GM21526 (cell line): ENCODE results near the gene TADA1.
"Not testable (repeated sequence)": the region's sequence is repeated elsewhere in the genome, so short reads cannot be mapped to it uniquely, and the experiment has no call there.

Experiments
- ATAC-seq: cut with Tn5 transposase; IDR thresholded peaks from one replicate; pipeline ENCODE4 v1.9.1; 2021; ENCODE audit warnings: moderate library complexity; ENCODE audit not compliant: unreplicated experiment, low FRiP score

Gene TADA1

GRCh38 chr1:166895766-166896165 lies 19.7 kb upstream of the TADA1 start:
- no peak for ATAC-seq

- ATAC-seq = no peak
Measured at GRCh38 chr1:166889776-166890175, 13.7 kb upstream of the TADA1 start.

GRCh38 chr1:166888373-166889111 lies 12.5 kb upstream of the TADA1 start:
- ATAC-seq = no peak

DNA sequence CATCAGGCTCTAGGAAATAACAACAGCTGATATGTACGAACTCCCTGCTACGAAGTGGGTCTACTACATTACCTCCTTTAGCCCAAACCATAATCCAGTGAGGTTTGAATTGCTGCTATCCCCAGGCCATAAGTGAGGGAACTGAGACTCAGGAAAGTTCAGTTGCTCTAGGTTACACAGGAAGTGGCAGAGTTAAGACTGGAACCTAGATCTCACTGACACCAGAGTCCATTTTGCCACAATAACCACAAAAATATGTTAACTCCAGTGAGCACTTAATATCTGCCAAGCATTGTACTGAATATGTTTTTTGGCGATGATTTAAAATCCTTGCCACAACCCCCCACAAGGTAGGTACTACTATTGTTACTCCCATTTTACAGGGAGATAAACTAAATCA lies 8.9 kb upstream of the TADA1 start:
- no peak for ATAC-seq

GRCh38 chr1:166884040-166884642 lies 8.1 kb upstream of the TADA1 start:
- ATAC-seq = peak; percentile 68

- no peak for ATAC-seq
Measured at GRCh38 chr1:166882893-166883292, 6.8 kb upstream of the TADA1 start.

- ATAC-seq = not testable (repeated sequence)
Measured at GRCh38 chr1:166878173-166878917, 2.3 kb upstream of the TADA1 start.

DNA sequence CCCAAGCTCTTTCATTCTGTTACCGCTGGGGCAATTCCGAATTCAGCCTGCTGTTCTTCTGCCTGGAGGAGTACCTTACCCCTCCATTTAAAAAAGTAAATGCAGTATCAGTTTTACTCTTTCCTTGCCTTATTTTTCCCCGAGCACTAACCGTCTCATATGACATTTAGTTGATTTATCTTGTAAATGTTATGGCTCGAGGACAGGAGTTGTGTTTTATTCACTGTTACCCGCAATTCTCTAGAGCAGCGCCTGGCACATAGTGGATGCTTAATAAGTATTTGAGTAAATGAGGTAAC lies 425 bp upstream of the TADA1 start:
- ATAC-seq = peak; percentile 0

DNA sequence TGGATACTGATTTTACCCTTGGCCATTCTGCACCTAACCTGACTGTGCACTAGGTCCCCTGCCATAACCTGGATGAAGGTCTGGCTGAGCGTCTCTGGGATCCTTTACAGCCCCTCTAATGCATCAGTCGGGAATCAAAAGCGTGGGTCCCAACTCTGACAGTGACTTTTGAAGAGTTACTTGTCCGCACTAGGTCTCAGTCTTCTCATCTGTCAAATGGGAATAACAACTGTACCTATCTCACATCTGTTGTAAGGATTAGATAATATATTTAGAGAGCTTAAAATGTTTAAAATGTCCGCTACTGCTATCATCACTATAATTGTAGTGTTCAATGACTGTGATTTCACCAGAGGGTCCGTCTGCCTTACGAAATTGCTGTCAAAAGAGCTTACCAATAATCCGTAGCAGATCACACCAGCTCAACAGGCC lies 746 bp downstream of the TADA1 start:
- no peak for ATAC-seq

DNA sequence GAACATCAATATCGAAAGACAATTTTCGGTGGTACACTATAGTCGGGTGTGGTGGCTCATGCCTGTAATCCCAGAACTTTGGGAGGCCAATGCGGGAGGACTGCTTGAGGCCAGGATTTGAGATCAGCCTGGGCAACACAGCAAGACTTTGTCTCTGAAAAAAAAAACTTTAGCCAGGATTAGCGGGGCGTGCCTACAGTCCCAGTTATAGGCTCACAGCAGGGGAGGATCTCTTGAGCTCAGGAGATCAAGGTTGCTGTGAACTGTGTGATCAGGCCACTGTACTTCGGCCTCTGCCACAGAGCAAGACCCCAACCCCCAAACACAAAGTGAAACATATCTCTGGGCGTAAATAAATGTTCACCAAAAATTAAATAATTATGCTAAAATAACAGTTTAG lies 1.6 kb downstream of the TADA1 start:
- ATAC-seq = no peak

- no peak for ATAC-seq
Measured at GRCh38 chr1:166870584-166870983, 5.5 kb downstream of the TADA1 start.

DNA sequence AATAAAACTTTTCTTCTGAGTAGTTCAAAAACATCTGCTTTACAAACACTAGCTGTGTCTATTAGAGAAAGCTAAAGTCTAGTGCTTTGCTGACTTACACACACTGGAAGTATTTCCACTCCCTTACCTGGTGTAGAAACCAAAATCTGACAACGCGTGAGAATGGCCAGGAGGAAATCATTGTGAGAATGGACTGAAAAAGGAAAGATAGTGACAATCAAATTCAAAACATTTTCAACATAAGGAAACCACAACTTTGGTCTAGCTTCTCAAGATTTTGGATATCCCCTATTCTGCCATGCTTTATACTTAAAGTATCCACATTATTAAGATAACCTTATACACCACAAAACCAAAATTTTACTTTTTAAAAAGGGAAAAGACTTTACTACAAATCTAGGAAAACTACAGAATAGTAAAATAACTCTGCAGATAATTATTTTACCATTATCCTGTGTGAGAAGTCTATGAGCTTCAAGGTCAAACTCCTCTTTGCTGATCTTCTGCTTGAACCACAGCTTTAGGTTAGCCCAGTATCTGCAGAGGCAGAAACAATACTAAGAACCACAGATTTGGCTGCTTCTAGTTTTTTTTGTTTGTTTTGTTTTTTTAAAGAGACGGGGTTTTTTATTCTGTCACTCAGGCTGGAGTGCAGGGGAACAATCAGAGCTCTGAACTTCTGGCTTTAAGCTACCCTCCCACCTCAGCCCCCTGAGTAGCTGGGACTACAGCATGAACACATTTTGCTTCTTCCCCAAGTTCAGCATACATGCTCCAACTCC lies 6.6 kb downstream of the TADA1 start:
- ATAC-seq = no peak

GRCh38 chr1:166868639-166869038 lies 7.4 kb downstream of the TADA1 start:
- no peak for ATAC-seq

DNA sequence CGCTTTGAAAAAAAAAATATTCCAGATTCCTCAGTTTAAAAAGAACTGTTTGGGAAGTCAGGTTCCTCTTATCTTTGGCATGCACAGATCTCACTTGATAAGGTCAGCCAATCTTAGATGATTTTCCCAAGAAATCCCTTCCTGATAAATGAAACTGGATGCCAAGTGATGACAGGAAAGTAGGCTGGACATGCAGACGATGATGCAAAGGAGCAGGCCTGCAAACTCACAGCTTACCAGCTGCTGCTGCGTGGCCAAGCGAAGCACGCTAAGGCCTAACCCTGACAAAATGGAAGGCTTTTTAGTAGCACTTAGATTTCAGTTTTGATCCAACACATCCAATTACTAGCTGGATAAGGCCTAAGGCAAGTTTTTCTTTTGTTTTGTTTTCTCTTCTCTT lies 10.1 kb downstream of the TADA1 start:
- no peak for ATAC-seq

DNA sequence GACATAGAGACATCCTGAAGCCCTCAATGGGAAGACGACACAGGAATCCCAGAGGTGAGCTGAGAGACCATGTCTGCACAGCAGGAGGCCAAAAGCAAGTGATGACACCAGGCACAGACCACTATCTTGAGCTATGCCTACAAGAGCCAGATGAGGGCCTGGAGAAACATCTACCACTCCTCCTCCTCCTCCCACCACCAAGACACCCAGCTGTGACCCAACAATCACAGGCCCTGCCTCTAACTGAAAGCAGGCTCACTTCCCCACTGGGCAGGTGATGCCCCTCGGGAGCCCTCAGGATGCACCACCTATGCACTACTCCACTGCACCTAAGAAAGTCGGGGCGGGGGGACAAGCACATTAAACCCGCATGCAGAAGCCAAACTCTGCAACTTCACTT lies 16.5 kb downstream of the TADA1 start:
- ATAC-seq = no peak

GRCh38 chr1:166858726-166859419 lies 17.2 kb downstream of the TADA1 start:
- no peak for ATAC-seq

DNA sequence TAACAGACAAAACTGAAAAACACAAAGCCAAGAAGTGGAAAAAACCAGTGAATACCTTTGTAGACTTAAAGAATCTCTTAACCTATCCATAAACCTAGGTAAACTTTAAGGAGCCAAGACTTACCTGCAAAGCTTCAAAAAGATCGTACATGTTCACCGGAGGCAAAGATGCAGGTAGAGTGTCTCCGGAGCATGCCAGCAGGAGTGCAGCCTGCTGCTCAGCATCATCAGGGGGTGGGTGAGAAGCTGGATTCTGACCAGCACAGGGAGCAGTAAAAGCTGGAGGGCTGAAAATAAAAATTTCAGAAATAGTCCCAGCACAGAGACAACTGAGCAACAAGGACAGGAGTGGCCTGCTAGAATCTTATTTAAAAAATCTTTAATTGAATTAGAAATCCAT lies 18.1 kb downstream of the TADA1 start:
- no peak for ATAC-seq

DNA sequence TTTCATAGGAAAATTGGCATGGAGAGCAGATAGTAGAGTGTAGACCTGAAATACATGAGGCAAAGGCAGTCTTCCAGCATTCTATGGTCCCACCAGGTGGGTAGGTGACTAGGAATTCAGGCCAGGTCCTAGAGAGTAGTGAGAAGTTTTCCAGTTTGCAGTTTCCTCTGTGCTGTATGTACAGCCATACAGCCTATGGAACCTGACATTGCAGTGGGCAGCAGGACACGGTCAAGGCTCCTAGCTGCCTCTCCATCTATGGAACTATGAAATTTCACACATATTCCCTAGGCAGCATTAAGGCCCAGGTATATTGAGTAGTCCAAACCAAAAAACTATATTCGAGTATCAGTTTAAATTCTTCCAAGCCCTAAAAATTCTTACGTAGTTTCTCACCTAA lies 20.5 kb downstream of the TADA1 start:
- ATAC-seq = no peak

DNA sequence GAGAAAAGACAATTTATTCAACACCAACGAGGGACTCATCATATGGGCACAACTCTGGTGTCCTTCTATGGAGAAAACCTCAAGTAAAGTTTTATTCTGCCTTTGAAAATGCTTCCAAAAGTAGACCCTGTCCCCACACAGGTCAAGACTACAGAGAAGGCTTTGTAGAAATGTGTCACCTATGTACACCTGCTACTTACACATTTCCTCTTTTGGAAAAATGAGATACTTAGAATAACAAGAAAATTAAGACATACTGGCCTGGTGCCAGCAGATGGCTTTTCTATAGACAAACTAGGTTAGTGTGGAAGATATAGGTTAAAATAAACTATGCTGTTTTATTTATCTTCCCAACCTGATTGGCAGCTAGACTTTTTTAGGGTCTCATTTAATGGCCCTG lies 23.1 kb downstream of the TADA1 start:
- ATAC-seq = no peak

- ATAC-seq = no peak
Measured at GRCh38 chr1:166849135-166849534, 26.9 kb downstream of the TADA1 start.

GRCh38 chr1:166848193-166848592 lies 27.9 kb downstream of the TADA1 start:
- no peak for ATAC-seq
